MM.1S (cell line): Measurements from ENCODE around the gene ARSG.
"Not testable (repeated sequence)": the region's sequence is repeated elsewhere in the genome, so short reads cannot be mapped to it uniquely, and the experiment has no call there.

Experiments used
- DNase-seq: peaks from one replicate; pipeline ENCODE4 v3.0.0-alpha.2; 2015
- H2AFZ ChIP-seq: fragments of 300-600 bp; sonication (generic); 2 replicates; pipeline ENCODE4 v1.6.0; 2016; ENCODE audit warnings: antibody characterized with exemption, low read length
- H3F3A ChIP-seq: fragments of 300-600 bp; sonication (generic); 2 replicates; pipeline ENCODE4 v1.6.1; 2016; ENCODE audit warnings: mild to moderate bottlenecking, antibody characterized with exemption, low read length, moderate library complexity, mixed read lengths; ENCODE audit not compliant: insufficient read depth
- H3K27ac ChIP-seq: fragments of 300-600 bp; sonication (generic); 2 replicates; pipeline ENCODE4 v1.5.1; 2016; ENCODE audit warnings: mild to moderate bottlenecking, low read length
- H3K27me3 ChIP-seq: fragments of 300-600 bp; sonication (generic); replicated peaks from 2 replicates; pipeline ENCODE4 v1.6.0; 2016; ENCODE audit warnings: low read length; ENCODE audit not compliant: insufficient read depth
- H3K36me3 ChIP-seq: fragments of 300-600 bp; sonication (generic); replicated peaks from 2 replicates; pipeline ENCODE4 v1.6.1; 2016; ENCODE audit warnings: mild to moderate bottlenecking, low read length, mixed read lengths; ENCODE audit not compliant: insufficient read depth
- H3K4me1 ChIP-seq: fragments of 300-600 bp; sonication (generic); 2 replicates; pipeline ENCODE4 v1.6.1; 2016; ENCODE audit warnings: low read length, mixed read lengths
- H3K4me2 ChIP-seq: fragments of 300-600 bp; sonication (generic); 2 replicates; pipeline ENCODE4 v1.6.0; 2016; ENCODE audit warnings: low read depth, low read length
- H3K4me3 ChIP-seq: fragments of 300-600 bp; sonication (generic); 2 replicates; pipeline ENCODE4 v1.5.1; 2016; ENCODE audit warnings: low read length, mixed read lengths
- H3K79me2 ChIP-seq: fragments of 300-600 bp; sonication (generic); 2 replicates; pipeline ENCODE4 v1.6.1; 2016; ENCODE audit warnings: mixed run types, low read length, mixed read lengths
- H3K9ac ChIP-seq: fragments of 300-600 bp; sonication (generic); 2 replicates; pipeline ENCODE4 v1.6.1; 2016; ENCODE audit warnings: low read length, mixed read lengths
- H3K9me2 ChIP-seq: fragments of 300-600 bp; sonication (generic); replicated peaks from 2 replicates; pipeline ENCODE4 v1.6.1; 2016; ENCODE audit warnings: mild to moderate bottlenecking, low read length, mixed read lengths; ENCODE audit not compliant: insufficient read depth
- H3K9me3 ChIP-seq: fragments of 300-600 bp; sonication (generic); replicated peaks from 2 replicates; pipeline ENCODE4 v1.6.1; 2016; ENCODE audit warnings: mild to moderate bottlenecking, low read length, mixed read lengths; ENCODE audit not compliant: insufficient read depth
- H4K20me1 ChIP-seq: fragments of 300-600 bp; sonication (generic); 2 replicates; pipeline ENCODE4 v1.6.1; 2016; ENCODE audit warnings: mild to moderate bottlenecking, low read length, moderate library complexity, mixed read lengths; ENCODE audit not compliant: insufficient read depth
- CTCF ChIP-seq: fragments of 300-600 bp; sonication (generic); IDR thresholded peaks from 2 replicates; pipeline ENCODE4 v1.5.1; 2016; ENCODE audit warnings: antibody characterized with exemption, low read length, mixed read lengths
- EZH2 ChIP-seq: fragments of 300-600 bp; sonication (generic); optimal IDR thresholded peaks from 2 replicates; pipeline ENCODE3; 2017; ENCODE audit warnings: low read depth, mild to moderate bottlenecking, antibody characterized with exemption, low read length, mixed read lengths
- EZH2phosphoT487 ChIP-seq: fragments of 300-600 bp; sonication (generic); IDR thresholded peaks from 2 replicates; pipeline ENCODE4 v1.6.1; 2018; ENCODE audit warnings: antibody characterized with exemption, low read length

Gene ARSG

GRCh38 chr17:68273722-68274121 lies 17.6 kb upstream of the ARSG start:
- H3K36me3 ChIP-seq: no peaks in the 10 kb centered on the region; the same call in 1 of the 2 replicates
- no peaks in the 10 kb centered on the region for H3F3A ChIP-seq
- no peaks in the 10 kb centered on the region for H3K4me1 ChIP-seq
- no peak overlapping the region for H3K4me2 ChIP-seq
- no peak overlapping the region for H3K9ac ChIP-seq
- TF ChIP-seq EZH2phosphoT487 (no peak), EZH2 (no peak), CTCF (no peak)
- no peaks in the 10 kb centered on the region for H4K20me1 ChIP-seq
- H2AFZ ChIP-seq: no peak overlapping the region
- H3K27me3 ChIP-seq: no peaks in the 10 kb centered on the region
- no peaks in the 10 kb centered on the region for H3K9me2 ChIP-seq
- H3K27ac ChIP-seq: no peak overlapping the region
- H3K79me2 ChIP-seq: no peaks in the 10 kb centered on the region
- no peak for DNase-seq
- H3K4me3 ChIP-seq: no peak overlapping the region
- no peaks in the 10 kb centered on the region for H3K9me3 ChIP-seq

- not testable (repeated sequence) for H3K9me2 ChIP-seq, H3K36me3 ChIP-seq, H4K20me1 ChIP-seq, H3K4me2 ChIP-seq, H3K27me3 ChIP-seq, H3K27ac ChIP-seq, H3F3A ChIP-seq, H3K9me3 ChIP-seq, DNase-seq, H3K4me1 ChIP-seq, H3K79me2 ChIP-seq, H3K4me3 ChIP-seq, H2AFZ ChIP-seq, H3K9ac ChIP-seq
Observed at GRCh38 chr17:68276339-68276738, 15.0 kb upstream of the ARSG start.

DNA sequence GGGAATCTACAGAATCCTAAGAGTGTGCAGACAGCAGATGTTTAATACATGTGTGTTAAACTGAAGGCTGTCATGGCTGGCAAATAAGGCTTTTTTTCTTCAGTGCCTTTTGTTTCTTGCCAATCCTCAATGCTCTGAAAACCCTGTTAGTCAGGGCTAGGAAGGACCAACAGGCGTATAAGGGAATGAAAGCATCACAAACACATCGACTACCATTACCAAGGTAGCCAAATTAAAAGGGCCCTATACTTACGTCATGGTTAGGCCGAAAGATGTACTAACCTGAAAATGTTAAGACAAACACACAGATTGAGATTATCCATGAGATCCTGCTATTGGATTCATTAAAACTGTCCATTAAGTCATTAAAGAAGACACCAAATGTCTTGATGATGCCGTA lies 13.5 kb upstream of the ARSG start:
- no peaks in the 10 kb centered on the region for H3F3A ChIP-seq
- TF ChIP-seq EZH2phosphoT487: no peak
- TF ChIP-seq EZH2: no peak
- TF ChIP-seq CTCF: no peak
- no peak for DNase-seq
- no peak overlapping the region for H3K27ac ChIP-seq
- H3K9me2 ChIP-seq: no peaks in the 10 kb centered on the region
- no peak overlapping the region for H3K4me3 ChIP-seq
- no peaks in the 10 kb centered on the region for H3K27me3 ChIP-seq
- no peak overlapping the region for H2AFZ ChIP-seq
- H3K79me2 ChIP-seq: no peaks in the 10 kb centered on the region
- no peaks in the 10 kb centered on the region; the same call in 1 of the 2 replicates for H3K36me3 ChIP-seq
- no peak overlapping the region for H3K4me2 ChIP-seq
- H3K4me1 ChIP-seq: no peaks in the 10 kb centered on the region
- H3K9me3 ChIP-seq: no peaks in the 10 kb centered on the region
- no peaks in the 10 kb centered on the region for H4K20me1 ChIP-seq
- no peak overlapping the region for H3K9ac ChIP-seq

GRCh38 chr17:68281965-68282364 lies 9.3 kb upstream of the ARSG start:
- H3K9ac ChIP-seq, DNase-seq, H3K4me2 ChIP-seq, H2AFZ ChIP-seq, H4K20me1 ChIP-seq, H3K4me3 ChIP-seq, H3K79me2 ChIP-seq, H3K27ac ChIP-seq, H3K4me1 ChIP-seq, H3K27me3 ChIP-seq, H3F3A ChIP-seq, H3K9me2 ChIP-seq, H3K36me3 ChIP-seq, H3K9me3 ChIP-seq: not testable (repeated sequence)
